HEK293T (cell line): Measurements from ENCODE around the gene C8A.

Source experiments
- FOXA1 ChIP-seq: fragments of 450-650 bp; IDR thresholded peaks from 2 replicates; pipeline ENCODE4 v1.6.1; 2016; ENCODE audit warnings: mild to moderate bottlenecking
- FOXM1 ChIP-seq: fragments of 450-650 bp; IDR thresholded peaks from 2 replicates; pipeline ENCODE4 v1.6.1; 2017; ENCODE audit warnings: mild to moderate bottlenecking, borderline replicate concordance
- SP1 ChIP-seq: fragments of 450-650 bp; IDR thresholded peaks from 2 replicates; pipeline ENCODE4 v1.6.1; 2017

DNA sequence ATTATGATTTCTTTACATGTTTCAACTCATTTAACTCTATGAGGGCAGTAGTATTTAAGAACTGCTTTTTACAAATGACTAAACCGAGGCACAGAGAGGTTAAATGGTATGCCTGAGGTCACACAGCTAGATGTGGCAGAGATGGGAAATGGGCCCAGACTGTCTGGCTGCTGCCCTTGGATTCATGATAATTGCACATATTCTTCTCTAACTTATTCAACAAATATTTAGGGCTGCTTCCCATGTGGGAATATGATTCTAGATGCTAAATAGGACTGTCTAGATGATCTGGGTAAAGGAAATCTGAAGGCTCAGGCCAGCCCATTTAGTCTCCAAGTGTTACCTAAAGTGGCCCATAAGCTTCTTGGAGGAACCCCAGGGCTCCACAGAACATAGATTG, 26.2 kb downstream of the C8A start:
- TF ChIP-seq SP1 (no peak), FOXM1 (no peak), FOXA1 (no peak)
